Suprapubic skin (tissue), 4 donors: ENCODE measurements around the gene WBP1L.

Source experiments
- EP300 ChIP-seq: sonication (generic); formaldehyde crosslinking; IDR thresholded peaks from one replicate; pipeline ENCODE4 v1.6.1; 2017; ENCODE audit warnings: antibody characterized with exemption
- POLR2A ChIP-seq, 2 donors: fragments of 450-650 bp; IDR thresholded peaks; one replicate each; pipeline ENCODE4 v1.6.1; 2017; ENCODE audit warnings: antibody characterized with exemption in 2 of 2, mild to moderate bottlenecking in 2 of 2, moderate library complexity in 2 of 2
- POLR2AphosphoS5 ChIP-seq, 3 donors: sonication (generic); formaldehyde crosslinking; IDR thresholded peaks; one replicate each; pipeline ENCODE4 v1.6.1; 2017; ENCODE audit warnings: antibody characterized with exemption in 3 of 3
- TF ChIP-seq, protein P1 (sequence below), 2 donors: fragments of 200-600 bp in 1 of 2; fragments of 450-650 bp in 1 of 2; sonication (generic) in 1 of 2; IDR thresholded peaks; one replicate each; pipeline ENCODE4 v1.5.1; 2016 to 2019; ENCODE audit warnings: antibody characterized with exemption in 2 of 2, mild to moderate bottlenecking in 1 of 2, moderate library complexity in 1 of 2

DNA sequence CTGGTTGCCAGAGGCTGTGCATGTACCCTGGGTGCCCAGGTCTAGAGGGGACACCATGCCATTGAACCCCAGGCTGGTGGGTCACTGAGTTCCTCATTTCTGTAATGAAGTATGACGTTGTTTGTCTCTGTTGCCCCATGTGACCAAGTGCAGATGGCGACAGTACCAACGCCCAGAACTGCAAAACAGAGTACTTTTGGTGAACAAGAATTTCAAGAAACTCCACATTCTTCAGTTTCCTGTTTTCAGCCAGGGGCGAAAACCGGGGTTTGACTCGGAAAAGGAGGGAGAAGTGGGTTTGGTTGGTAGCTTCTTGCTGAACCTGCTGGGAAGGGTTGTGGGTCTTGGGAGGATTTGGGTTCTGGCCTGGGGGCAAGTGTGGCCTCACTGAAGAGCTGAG lies 75.3 kb downstream of the WBP1L start:
- TF ChIP-seq, protein P1, sequence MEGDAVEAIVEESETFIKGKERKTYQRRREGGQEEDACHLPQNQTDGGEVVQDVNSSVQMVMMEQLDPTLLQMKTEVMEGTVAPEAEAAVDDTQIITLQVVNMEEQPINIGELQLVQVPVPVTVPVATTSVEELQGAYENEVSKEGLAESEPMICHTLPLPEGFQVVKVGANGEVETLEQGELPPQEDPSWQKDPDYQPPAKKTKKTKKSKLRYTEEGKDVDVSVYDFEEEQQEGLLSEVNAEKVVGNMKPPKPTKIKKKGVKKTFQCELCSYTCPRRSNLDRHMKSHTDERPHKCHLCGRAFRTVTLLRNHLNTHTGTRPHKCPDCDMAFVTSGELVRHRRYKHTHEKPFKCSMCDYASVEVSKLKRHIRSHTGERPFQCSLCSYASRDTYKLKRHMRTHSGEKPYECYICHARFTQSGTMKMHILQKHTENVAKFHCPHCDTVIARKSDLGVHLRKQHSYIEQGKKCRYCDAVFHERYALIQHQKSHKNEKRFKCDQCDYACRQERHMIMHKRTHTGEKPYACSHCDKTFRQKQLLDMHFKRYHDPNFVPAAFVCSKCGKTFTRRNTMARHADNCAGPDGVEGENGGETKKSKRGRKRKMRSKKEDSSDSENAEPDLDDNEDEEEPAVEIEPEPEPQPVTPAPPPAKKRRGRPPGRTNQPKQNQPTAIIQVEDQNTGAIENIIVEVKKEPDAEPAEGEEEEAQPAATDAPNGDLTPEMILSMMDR (IDR thresholded peaks at IDR 0.05): no peak
- TF ChIP-seq POLR2AphosphoS5 (IDR thresholded peaks at IDR 0.05): no peak
- no peak for TF ChIP-seq EP300
- TF ChIP-seq POLR2A (IDR thresholded peaks at IDR 0.05): no peak
